Stimulated activated CD4-positive, alpha-beta T cell treated with anti-CD3 and anti-CD28 coated beads, Interleukin-12 subunit alpha, Interleukin-12 subunit beta, amount 100 ng/mL, for 24 hours (primary cell): ENCODE results near the gene SNRPD2.
A peak's percentile ranks its signal among the peaks of the same experiment; 100 is the strongest.
"Not testable (repeated sequence)": the region's sequence is repeated elsewhere in the genome, so short reads cannot be mapped to it uniquely, and the experiment has no call there.

Experiments
- DNase-seq, 2 experiments: peaks; one replicate each; pipeline ENCODE4 v3.0.0-alpha.2; 2020; ENCODE audit warnings: low read depth in 2 of 2

SNRPD2 gene

DNA sequence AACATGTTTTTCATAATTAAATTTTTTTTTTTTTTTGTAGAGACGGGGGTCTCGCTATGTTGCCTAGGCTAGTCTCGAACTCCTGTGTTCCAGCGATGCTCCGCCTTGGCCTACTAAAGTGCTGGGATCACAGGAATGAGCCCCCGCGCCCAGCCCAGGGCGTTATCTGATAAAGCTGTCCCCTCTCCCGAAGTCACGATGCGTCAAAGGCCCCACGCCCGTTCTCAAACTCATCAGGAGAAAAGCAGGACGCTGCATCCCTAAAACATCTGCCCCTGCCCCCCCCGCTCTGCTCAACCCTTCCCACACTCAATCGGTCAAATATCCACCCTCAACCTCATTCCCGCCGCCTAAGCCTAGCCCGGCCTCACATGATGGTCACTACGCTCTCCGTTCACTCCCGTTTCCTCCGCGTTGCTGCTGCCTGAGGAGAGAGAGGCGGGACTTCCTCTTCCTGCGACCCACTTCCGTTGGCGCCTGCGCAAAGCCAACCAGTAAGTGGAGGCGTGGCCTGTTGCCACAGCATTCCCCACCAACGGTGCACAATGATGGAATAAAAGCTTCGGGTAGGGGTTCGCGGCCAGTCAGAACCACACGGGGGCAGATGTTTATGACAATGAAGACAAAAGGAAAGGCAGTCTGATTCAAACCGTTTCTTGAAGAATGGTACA is at the start of gene SNRPD2:
TSS of gene SNRPD2 (minus strand) at position 438 of the 671 bp plus-strand sequence. CDS start at position 373, 65 bp downstream.
- peak; percentile 87 to 88 for DNase-seq

DNA sequence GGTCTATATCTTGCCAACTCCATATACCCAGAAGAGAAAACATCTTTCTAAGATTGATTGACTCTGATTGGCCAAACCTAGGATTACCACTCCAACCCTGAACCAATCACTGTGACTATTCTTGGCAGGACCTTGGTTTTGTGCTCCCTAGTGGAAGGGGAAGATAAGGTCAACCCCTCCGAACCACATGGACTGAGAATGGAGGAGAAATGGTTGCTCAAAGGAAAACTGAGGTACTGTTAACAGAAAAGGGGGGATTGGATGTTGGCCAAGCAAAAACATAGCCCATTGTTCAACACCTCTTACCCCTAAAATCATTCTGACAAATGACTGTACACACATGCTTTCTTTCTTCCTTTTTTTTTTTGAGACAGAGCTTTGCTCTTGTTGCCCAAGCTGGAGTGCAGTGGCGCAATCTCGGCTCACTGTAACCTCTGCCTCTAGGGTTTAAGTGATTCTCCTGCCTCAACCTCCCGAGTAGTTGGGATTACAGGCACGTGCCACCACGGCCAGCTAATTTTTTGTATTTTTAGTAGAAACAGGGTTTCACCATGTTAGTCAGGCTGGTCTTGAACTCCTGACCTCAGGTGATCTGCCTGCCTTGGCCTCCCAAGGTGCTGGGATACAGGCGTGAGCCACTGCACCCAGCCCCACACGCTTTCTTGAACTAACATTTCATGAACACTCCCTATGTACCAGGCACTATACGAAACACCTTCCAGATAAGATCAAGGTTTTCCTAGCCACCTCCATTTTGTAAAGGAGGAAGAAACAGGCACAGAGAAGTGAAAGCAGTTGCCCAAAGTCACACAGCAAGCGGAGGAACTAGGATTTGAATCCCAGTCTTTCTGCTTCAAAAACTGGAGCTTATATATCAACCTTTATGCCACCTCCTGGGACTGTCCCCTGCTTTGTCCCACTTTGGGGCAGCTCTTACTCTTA is 48.0 kb upstream of the SNRPD2 start:
- no peak for DNase-seq

DNA sequence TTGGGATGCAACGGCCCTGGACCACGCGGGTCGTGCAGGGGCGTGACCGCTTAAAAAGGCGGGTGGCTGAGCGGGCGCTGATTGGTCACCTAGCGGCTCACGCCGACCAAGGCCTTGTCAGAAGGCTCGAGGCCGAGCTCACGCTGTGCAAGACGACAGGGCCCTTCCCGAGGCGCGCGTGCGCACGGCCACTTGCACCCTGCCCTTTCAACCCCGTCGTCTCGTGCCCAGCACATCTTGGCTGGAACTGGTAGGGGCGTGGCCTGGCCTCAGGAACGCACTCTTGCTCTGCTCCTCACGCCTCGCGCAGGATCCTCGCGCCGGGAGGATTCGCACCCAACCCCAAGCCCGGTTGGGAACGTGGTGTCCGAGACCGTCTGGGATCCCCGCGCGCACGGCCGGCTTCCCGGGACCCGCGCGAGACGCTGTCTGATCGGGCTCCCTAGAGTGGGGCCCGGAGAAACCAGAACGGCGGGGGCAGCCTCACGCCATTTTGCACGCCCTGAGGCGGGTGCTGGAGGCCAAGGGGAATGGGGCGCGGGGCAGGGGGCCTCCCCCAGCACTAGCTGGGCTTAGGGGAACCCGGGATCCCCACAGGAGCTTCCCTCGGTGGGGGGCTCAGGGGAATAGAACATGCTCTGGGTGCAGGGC is 41.5 kb upstream of the SNRPD2 start, which contains the start of gene MEIOSIN:
TSS of gene MEIOSIN (plus strand) at position 280 of the 651 bp plus-strand sequence. CDS start 1,938 bp downstream, outside the sequence.
- no peak for DNase-seq

DNA sequence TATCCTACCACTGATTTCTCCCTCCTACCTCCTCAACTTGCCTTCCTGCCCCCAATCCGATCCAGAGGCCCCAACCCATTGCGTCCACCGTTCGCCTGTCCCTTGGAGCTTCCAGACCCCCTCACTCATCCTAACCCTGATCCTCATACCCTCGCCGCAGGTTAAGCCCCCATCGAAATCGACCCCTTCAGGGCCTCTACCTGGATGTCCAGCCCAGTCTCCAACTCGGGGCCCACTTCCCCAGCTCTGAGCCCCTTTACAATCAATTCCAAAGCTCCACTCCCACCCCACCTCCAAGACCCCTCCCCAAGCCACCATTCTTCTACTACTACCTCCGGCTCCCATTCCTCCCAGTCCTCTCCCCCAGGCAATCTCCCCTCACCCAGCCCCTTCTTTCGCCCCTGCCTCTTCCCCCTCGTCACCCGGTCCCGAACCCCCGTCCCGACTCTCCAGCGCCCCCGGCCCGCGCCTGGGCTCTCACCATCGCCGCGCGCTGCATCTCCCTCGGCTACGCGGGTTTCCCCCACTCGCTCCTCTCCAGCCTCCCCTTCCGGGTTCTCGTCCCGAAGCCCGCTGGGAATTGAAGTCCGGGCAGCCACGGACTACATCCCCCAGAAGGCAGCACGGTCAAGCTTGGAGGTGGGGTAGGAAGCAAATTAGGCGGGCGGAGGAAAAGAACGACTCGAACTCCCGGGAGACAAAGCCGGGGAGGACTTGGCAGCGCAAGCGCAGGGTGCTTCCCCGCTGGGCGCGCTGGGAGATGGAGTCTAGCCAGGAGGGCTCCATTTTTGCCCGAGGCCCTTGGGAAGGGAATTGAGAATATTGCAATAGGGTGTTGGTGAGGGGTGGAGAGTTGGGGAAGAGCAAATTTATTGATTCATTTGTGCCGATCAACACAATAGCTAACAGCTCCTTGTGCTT is 38.9 kb upstream of the SNRPD2 start, which contains the start of gene FBXO46:
TSS of gene FBXO46 (minus strand) at position 529 of the 921 bp plus-strand sequence. CDS start 17,401 bp downstream, outside the sequence.
- DNase-seq, result peak; percentile 93

DNA sequence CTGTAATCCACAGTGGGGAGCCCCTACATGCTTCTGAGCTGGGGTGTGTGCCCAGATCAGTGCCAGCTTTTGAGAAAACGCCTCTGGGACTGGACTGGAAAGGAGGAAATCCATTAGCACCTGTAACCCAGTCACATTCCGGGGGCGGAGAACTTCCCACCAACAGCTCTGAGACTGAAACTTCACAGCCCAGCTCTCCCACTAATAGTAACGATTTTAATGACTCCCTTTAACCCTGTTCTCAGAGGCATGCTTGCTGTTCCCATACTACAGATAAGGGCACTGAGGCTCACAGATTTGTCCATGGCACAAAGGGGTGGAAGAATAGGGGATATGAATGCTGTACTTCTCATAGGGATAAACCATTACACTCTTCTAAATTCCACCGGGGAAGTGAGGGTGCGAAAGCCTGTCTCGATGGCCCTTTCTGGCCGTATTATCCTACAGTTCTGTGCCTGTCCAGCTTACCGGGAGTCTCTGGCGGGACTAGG is 38.1 kb upstream of the SNRPD2 start:
- DNase-seq, result no peak

DNA sequence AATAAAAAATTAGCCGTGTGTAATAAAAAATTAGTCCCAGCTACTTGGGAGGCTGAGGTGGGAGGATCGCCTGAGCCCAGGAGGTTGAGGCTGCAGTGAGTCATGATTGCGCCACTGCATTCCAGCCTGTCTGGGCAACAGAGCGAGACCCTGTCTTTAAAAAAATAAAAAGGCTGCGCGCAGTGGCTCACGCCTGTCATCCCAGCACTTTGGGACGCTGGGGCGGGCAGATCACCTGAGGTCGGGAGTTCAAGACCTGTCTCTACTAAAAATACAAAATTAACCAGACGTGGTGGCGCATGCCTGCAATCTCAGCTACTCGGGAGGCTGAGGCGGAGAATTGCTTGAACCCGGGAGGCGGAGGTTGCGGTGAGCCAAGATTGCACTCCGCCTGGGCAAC is 36.9 kb upstream of the SNRPD2 start:
- DNase-seq, result not testable (repeated sequence)

DNA sequence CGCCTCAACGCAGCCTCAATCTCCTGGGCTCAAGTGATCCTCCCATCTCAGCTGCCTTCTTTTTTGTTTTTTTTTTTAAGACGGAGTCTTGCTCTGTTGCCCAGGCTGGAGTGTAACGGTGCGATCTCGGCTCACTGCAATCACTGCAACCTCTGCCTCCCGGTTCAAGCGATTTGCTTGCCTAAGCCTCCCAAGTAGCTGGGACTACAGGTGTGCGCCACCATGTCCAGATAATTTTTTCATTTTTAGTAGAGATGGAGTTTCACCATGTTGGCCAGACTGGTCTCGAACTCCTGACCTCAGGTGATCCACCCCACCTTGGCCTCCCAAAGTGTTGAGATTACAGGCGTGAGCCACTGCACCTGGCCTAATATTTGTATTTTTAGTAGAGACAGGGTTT is 28.3 kb upstream of the SNRPD2 start:
- not testable (repeated sequence) for DNase-seq

DNA sequence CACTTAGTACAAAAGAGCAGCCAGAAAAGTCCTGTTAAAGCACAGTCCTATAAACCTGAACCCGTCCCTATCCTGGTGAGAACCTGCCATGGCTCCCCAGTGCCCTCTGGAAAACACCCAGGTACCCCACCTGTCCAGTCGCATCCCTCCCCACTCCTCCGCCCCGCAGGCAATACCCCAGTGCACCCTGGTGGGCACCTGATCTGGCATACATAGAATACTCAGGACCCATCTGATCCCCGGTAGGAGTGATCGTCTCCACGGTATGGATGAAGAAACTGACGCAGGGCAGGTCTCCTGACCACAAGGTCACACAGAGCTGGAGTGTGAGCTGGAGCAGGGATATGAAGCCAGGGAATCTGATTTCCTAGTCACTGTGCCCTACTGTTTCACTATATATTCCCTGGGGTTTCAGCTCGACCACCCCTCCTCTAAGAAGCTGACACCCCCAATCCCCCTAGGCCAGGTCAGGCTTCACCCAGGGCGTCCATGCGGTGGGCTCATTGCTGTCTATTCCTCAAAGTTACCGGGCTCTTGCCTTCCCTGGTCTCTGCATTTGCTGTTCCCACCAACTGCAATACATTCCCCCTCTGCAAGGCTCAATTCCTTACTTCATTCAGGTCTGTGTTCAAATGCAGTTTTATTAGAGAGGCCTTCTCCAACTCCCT is 26.4 kb upstream of the SNRPD2 start:
- no peak for DNase-seq

DNA sequence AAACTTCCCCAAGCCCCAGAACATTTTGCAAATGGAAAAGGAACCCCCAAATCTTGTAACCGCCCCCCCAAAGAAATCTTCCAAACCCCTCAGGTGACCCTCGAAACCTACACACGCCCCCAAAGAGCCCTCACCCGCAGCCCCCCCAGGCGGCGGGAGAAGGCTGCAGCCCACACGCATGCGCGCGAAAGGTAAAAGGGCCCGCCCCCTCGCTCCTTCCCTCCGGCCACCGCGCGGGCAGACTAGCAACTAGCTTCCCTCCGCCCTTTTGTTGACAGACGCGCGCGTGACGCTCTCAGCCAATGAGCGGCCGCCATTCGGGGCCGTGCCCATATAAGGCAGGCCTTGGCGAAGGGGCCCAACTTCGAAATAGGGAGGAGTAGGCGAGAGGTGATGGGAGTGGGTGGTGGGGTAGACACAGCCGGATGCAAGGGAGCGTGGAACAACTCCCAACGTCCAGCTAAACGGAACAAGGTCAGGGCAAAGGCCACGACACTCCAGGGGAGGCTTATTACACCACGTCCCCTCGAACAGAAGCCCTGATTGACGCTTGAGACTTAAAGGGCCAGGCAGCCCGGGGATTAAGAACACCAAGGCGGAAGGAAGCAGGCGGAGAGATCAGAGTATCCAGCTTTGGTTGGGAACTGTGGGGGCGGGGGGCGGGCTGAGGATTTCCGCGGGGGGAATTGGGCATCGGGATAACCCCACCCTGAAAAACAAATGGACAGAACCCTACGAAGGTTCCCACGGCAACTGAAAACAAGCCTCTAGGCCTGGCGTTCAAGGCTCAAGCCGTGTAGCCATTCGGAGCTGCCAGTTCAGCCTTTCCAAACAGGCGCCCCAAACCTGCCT is 25.6 kb upstream of the SNRPD2 start:
- DNase-seq, result peak; percentile 92 to 96

DNA sequence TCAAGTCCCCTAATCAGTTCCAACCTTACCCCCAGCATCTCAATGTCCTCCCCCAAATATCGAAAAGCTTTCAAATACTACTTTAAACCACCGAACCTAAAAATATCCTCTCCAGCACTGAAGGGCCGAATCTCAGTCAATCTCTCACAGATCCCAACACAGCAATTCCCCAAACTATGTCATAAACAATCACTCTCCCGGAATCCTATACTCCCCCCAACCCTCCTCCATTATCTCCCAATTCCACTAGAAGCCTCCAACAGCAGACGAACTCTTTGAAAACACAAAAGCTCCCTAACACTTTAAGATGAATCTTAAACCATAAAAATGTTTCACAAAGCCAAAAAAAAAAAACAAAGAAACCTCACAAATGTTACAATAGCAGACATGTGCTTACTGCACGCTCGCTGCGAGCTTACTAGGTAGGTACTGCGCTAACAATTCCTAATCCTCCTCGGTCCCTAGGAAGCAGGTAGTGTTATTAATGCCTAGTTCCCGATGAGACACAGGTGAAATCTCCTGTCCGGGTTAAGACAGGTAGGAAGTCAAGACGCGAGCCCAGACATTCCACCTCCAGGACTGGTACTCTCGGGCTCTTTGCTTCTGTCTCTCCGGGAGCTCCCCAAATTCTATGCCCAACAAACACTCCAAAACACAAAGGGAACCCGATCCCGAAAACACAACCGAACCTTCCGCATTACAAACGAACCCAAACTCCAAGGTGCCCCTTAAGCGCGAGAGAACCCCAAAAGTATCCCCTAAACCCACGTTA is 24.8 kb upstream of the SNRPD2 start:
- no peak for DNase-seq

DNA sequence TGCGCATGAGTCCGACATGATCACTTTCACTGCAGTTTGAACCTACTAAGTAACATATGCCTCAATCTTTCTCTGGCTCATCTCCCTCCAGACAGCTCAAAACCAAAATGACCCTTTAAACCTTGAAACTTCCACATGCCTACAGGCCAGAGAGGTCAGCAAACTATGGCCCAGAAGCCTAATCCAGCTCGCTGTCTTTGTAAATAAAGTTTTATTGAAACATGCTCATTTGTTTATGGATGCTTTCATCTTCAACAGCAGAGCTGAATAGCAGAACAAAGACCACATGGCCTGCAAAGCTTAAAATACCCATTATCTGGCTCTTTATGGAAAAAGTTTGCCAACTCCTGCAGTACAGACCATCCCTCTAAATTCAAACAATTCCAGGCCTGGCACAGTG is 23.4 kb upstream of the SNRPD2 start:
- no peak for DNase-seq

DNA sequence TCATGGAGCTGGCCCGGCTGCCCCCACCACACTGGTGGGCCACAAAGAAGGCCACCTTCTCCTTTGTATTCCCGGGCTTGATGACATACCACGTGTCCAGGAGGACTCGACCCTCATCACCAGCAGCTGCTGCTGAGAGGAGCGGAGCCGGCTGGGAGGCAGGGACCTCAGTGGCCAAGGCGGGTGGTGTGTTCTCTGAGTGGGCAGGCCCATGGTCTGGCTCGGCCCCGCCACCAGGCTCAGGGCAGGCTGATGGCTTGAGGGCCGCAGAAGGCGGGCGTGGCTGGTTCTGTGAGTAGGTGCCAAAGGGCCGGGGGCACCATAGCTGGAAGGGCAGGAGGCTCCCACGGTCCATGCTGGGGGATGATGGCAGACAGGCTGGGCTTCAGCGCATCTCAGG is 21.4 kb upstream of the SNRPD2 start:
- DNase-seq, result no peak

DNA sequence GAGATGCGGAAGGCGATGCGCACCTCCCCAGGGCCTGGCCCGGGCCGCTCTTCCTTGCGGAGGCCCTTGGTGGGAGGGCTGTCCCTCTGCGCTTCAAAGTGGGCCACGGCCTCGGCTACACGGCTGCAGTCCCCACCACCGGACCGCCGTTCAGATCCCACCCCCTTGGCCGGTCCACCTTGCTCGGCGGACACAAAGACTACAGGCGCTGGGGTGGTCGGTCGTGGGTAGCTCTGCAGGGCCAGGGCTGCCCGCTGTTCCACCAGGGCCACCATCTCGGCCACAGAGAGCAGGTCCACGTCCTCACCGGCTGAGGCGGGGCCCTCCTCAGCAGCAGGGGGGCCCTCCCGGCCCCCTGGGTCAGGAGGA is 20.9 kb upstream of the SNRPD2 start:
- no peak for DNase-seq

DNA sequence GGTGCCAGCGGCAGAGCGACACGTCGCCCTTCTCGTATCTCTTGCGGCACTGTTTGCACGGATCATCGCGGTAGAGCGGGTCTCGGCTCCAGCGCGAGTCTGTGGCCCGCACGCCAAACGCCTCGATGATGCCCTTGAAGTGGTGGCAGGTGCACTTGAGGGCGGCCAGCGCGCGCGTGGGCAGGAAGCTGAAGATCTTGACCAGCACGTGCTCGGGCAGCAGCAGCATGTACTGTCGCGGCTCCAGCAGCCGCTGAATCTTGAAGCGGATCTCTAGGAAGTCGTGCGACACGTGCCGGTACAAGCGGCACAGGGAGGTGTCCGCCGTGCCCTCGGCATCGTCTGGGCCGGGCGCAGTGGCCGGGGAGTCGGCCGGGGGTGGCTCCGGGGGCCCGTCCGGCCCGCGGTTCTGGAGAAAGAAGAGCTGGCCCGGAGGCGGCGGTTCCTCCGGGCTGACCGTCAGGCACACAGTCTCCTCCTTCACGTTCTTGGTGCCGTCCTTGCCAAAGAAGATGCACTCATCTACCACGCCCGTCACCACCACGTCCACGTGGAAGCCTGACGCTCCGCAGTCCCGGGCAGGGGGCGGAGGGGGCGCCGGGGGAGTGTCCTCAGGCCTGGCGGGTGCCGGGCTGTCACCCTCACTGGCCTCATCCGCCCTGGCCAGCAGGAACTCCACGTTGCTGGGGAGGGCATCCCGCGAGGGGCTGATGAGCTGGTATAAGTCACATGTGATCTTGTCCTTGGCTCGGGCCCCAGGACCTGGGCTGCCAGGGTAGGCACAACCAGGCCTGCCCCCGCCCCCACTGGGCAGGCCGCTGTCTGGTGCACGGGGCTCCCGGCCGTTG is 20.3 kb upstream of the SNRPD2 start:
- no peak for DNase-seq

DNA sequence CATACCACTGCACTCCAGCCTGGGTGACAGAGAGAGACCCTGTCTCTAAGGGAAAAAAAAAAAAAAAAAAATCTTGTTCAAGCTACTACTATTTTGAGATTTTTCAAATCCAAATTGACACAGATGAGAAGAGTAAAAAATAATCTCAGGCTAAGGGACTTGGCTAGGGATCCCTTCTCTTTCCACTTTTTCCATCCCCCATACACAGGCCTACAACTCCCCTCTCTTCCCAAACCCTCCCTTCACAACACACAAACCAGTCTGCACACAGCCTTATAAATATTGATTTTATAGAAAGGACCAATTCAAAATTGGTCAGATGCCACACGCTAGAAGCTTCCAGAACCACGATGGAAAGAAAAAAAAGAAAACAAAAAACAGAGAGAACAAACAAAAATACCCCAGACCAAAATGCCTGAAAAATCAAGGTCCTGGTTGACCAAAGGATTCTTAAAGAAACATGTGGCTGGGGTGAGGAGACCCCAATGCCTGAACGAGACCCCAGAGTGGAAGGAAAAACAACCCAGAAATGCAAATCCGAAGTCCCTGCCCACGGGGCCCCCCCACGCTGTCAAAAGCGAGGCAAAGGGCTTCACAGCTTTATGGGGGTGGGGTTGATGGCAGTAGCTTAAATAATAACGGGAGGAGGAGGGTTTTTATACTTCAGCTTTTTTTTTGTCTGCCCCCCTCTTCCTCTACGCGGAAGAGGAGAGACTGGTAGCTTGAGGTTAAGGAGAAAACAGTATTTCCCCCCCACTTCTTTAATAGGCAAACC is 18.8 kb upstream of the SNRPD2 start:
- no peak for DNase-seq

DNA sequence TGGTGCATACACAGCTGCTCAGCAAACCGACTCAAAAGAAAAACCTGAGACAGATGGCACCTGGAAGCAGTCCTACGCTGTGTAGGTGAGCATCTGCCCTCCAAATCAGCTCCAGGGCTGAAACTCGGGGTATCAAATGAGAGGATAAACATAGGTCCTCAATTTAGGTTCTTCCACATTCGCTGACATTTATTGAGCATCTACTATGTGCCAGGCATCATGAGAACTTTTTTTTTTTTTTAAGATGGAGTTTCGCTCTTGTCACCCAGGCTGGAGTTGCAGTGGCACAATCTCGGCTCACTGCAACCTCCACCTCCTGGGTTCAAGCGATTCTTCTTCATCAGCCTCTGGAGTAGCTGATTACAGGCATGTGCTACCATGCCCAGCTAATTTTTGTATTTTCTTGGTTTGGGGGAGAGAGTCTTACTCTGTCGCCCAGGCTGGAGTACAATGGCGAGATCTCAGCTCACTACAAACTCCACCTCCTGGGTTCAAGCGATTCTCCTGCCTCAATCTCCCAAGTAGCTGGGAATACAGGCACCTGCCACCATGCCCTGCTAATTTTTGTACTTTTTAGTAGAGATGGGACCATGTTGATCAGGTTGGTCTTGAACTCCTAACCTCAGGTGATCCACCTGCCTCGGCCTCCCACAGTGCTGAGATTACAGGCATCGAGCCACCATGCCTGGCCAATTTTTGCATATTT is 14.1 kb upstream of the SNRPD2 start:
- DNase-seq, result no peak
